CD4-positive, alpha-beta T cell treated with Interleukin-15 for 1 hour (primary cell): ENCODE results near the gene AKAP8L.
"Not testable (repeated sequence)": the region's sequence is repeated elsewhere in the genome, so short reads cannot be mapped to it uniquely, and the experiment has no call there.

ENCODE experiments used
- DNase-seq: peaks from one replicate; pipeline ENCODE4 v3.0.0-alpha.2; 2020

The AKAP8L gene

GRCh38 chr19:15412832-15413231 is 6.0 kb downstream of the AKAP8L start:
- DNase-seq: no peak

GRCh38 chr19:15411351-15411750 is 7.4 kb downstream of the AKAP8L start:
- not testable (repeated sequence) for DNase-seq

GRCh38 chr19:15404780-15405211 is 14.0 kb downstream of the AKAP8L start:
- DNase-seq: no peak

GRCh38 chr19:15404097-15404779 is 14.6 kb downstream of the AKAP8L start:
- DNase-seq: no peak

GRCh38 chr19:15403151-15403531 is 15.6 kb downstream of the AKAP8L start:
- DNase-seq: no peak

- no peak for DNase-seq
Observed at GRCh38 chr19:15402411-15403150, 16.2 kb downstream of the AKAP8L start.

- no peak for DNase-seq
Observed at GRCh38 chr19:15401397-15401710, 17.4 kb downstream of the AKAP8L start.

- DNase-seq: no peak
Observed at GRCh38 chr19:15400521-15401396, 18.0 kb downstream of the AKAP8L start.

GRCh38 chr19:15399635-15400034 is 19.2 kb downstream of the AKAP8L start:
- no peak for DNase-seq

- DNase-seq: no peak
Observed at GRCh38 chr19:15399234-15399515, 19.6 kb downstream of the AKAP8L start.

GRCh38 chr19:15398501-15399233 is 20.1 kb downstream of the AKAP8L start:
- DNase-seq: no peak

- no peak for DNase-seq
Observed at GRCh38 chr19:15397782-15398181, 21.0 kb downstream of the AKAP8L start.

GRCh38 chr19:15397236-15397635 is 21.6 kb downstream of the AKAP8L start:
- DNase-seq: no peak

- DNase-seq: no peak
Observed at GRCh38 chr19:15396436-15396835, 22.4 kb downstream of the AKAP8L start.

GRCh38 chr19:15395251-15395650 is 23.5 kb downstream of the AKAP8L start:
- not testable (repeated sequence) for DNase-seq

GRCh38 chr19:15394426-15394825 is 24.4 kb downstream of the AKAP8L start:
- DNase-seq: no peak

GRCh38 chr19:15393963-15394362 is 24.8 kb downstream of the AKAP8L start:
- DNase-seq: no peak

GRCh38 chr19:15390814-15391213 is 28.0 kb downstream of the AKAP8L start:
- no peak for DNase-seq

GRCh38 chr19:15381864-15382263 is 36.9 kb downstream of the AKAP8L start:
- DNase-seq: no peak

- no peak for DNase-seq
Observed at GRCh38 chr19:15381429-15381828, 37.4 kb downstream of the AKAP8L start.

GRCh38 chr19:15379999-15380647 is 38.7 kb downstream of the AKAP8L start:
- DNase-seq: no peak
